SU-DHL-6 (cell line): ENCODE measurements around the gene NEGR1.

Source experiments
- EZH2phosphoT487 ChIP-seq: fragments of 200-600 bp; sonication (generic), shearing (Covaris generic); conservative IDR thresholded peaks from 2 replicates; pipeline ENCODE4 v1.6.1; 2018; ENCODE audit warnings: mild to moderate bottlenecking, antibody characterized with exemption, low read length, moderate library complexity, mixed read lengths
- TF ChIP-seq, protein P1 (sequence below): fragments of 200-600 bp; sonication (generic); IDR thresholded peaks from one replicate; pipeline ENCODE4 v1.5.1; 2017; ENCODE audit warnings: antibody characterized with exemption, mild to moderate bottlenecking, low read length, moderate library complexity; ENCODE audit not compliant: insufficient read depth, poor library complexity, severe bottlenecking

DNA sequence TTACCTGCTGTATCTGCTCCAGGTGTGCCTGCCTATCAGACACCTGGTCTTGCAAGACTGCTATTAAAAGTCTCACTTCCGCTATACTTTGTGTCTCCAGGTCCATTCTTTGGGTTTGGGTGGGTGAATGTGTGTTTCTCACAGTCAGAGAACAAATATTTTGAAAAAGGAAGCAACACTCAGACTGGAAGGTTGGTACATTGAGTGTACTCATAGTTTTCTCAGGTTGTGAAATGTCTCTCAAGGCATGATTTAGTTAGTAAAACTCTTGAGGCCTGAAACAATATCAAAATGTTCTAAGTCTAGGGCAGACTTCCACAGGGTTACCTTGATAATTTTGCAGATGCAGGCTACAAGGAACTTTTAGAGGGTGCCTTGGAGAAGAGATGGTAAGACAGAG, 771.6 kb downstream of the NEGR1 start:
- TF ChIP-seq, protein P1, sequence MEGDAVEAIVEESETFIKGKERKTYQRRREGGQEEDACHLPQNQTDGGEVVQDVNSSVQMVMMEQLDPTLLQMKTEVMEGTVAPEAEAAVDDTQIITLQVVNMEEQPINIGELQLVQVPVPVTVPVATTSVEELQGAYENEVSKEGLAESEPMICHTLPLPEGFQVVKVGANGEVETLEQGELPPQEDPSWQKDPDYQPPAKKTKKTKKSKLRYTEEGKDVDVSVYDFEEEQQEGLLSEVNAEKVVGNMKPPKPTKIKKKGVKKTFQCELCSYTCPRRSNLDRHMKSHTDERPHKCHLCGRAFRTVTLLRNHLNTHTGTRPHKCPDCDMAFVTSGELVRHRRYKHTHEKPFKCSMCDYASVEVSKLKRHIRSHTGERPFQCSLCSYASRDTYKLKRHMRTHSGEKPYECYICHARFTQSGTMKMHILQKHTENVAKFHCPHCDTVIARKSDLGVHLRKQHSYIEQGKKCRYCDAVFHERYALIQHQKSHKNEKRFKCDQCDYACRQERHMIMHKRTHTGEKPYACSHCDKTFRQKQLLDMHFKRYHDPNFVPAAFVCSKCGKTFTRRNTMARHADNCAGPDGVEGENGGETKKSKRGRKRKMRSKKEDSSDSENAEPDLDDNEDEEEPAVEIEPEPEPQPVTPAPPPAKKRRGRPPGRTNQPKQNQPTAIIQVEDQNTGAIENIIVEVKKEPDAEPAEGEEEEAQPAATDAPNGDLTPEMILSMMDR: no peak
- TF ChIP-seq EZH2phosphoT487: no peak
